Adipocyte (in vitro differentiated cells): ENCODE results near the gene KCNMA1.
A peak's percentile ranks its signal among the peaks of the same experiment; 100 is the strongest.

Experiments used
- DNase-seq: peaks from one replicate; pipeline ENCODE4 v3.0.0-alpha.2; 2015; ENCODE audit warnings: low read depth
- H3K27me3 ChIP-seq: replicated peaks from 2 replicates; pipeline ENCODE4 v1.7.0; 2013; ENCODE audit warnings: mild to moderate bottlenecking, low read length, moderate library complexity; ENCODE audit not compliant: control insufficient read depth, insufficient read depth
- H3K36me3 ChIP-seq: 2 replicates; pipeline ENCODE4 v1.7.0; 2013; ENCODE audit warnings: low read length, mild to moderate bottlenecking, moderate library complexity; ENCODE audit not compliant: control insufficient read depth, insufficient read depth, severe bottlenecking
- H3K4me1 ChIP-seq: 2 replicates; pipeline ENCODE4 v1.7.0; 2013; ENCODE audit warnings: mild to moderate bottlenecking, low read length, moderate library complexity; ENCODE audit not compliant: control insufficient read depth, insufficient read depth
- H3K4me3 ChIP-seq: 2 replicates; pipeline ENCODE4 v1.7.0; 2013; ENCODE audit warnings: mild to moderate bottlenecking, low read length, moderate library complexity
- H3K9ac ChIP-seq: 2 replicates; pipeline ENCODE4 v1.7.0; 2013; ENCODE audit warnings: mild to moderate bottlenecking, low read length, moderate library complexity
- H3K9me3 ChIP-seq: 2 replicates; pipeline ENCODE4 v1.7.0; 2013; ENCODE audit warnings: mild to moderate bottlenecking, low read length, moderate library complexity; ENCODE audit not compliant: control insufficient read depth

Gene KCNMA1

GRCh38 chr10:77602231-77602912 lies 35.2 kb downstream of the KCNMA1 start:
- Histone ChIP-seq H3K9ac (no peak overlapping the region), H3K27me3 (no peaks in the 10 kb centered on the region), H3K36me3 (no peaks in the 10 kb centered on the region), H3K4me3 (no peak overlapping the region), H3K9me3 (no peaks in the 10 kb centered on the region), H3K4me1 (peaks cover 4% of the 10 kb centered on the region)
- peak; percentile 75 for DNase-seq

GRCh38 chr10:77601488-77601887 lies 36.1 kb downstream of the KCNMA1 start:
- no peaks in the 10 kb centered on the region for H3K27me3 ChIP-seq
- no peaks in the 10 kb centered on the region for H3K36me3 ChIP-seq
- H3K4me1 ChIP-seq, result peaks cover 4% of the 10 kb centered on the region
- no peak for DNase-seq
- no peaks in the 10 kb centered on the region for H3K9me3 ChIP-seq
- no peak overlapping the region for H3K4me3 ChIP-seq
- no peak overlapping the region for H3K9ac ChIP-seq

- Histone ChIP-seq H3K4me3 (no peak overlapping the region), H3K4me1 (peaks cover 4% of the 10 kb centered on the region), H3K9me3 (no peaks in the 10 kb centered on the region), H3K27me3 (no peaks in the 10 kb centered on the region), H3K36me3 (no peaks in the 10 kb centered on the region), H3K9ac (no peak overlapping the region)
- no peak for DNase-seq
Measured at GRCh38 chr10:77600640-77601039, 37.0 kb downstream of the KCNMA1 start.

- Histone ChIP-seq H3K27me3 (no peaks in the 10 kb centered on the region), H3K9ac (no peak overlapping the region), H3K4me1 (peaks cover 4% of the 10 kb centered on the region), H3K36me3 (no peaks in the 10 kb centered on the region), H3K4me3 (no peak overlapping the region), H3K9me3 (no peaks in the 10 kb centered on the region)
- DNase-seq, result no peak
Measured at GRCh38 chr10:77599651-77600050, 38.0 kb downstream of the KCNMA1 start.

- no peaks in the 10 kb centered on the region for H3K9me3 ChIP-seq
- H3K4me1 ChIP-seq, result peaks cover 9% of the 10 kb centered on the region
- no peaks in the 10 kb centered on the region for H3K27me3 ChIP-seq
- H3K36me3 ChIP-seq, result no peaks in the 10 kb centered on the region
- H3K4me3 ChIP-seq, result no peak overlapping the region
- no peak for DNase-seq
- H3K9ac ChIP-seq, result no peak overlapping the region
Measured at GRCh38 chr10:77598606-77599005, 39.0 kb downstream of the KCNMA1 start.

GRCh38 chr10:77597560-77597959 lies 40.0 kb downstream of the KCNMA1 start:
- H3K36me3 ChIP-seq, result no peaks in the 10 kb centered on the region
- no peak overlapping the region for H3K4me3 ChIP-seq
- DNase-seq, result no peak
- H3K4me1 ChIP-seq, result peaks cover 19% of the 10 kb centered on the region
- H3K27me3 ChIP-seq, result no peaks in the 10 kb centered on the region
- H3K9ac ChIP-seq, result no peak overlapping the region
- H3K9me3 ChIP-seq, result no peaks in the 10 kb centered on the region

- Histone ChIP-seq H3K4me3 (no peak overlapping the region), H3K9ac (no peak overlapping the region), H3K9me3 (no peaks in the 10 kb centered on the region), H3K36me3 (no peaks in the 10 kb centered on the region), H3K27me3 (no peaks in the 10 kb centered on the region), H3K4me1 (peaks cover 17% of the 10 kb centered on the region)
- no peak for DNase-seq
Measured at GRCh38 chr10:77594471-77594783, 43.2 kb downstream of the KCNMA1 start.

- peaks cover 17% of the 10 kb centered on the region for H3K4me1 ChIP-seq
- H3K36me3 ChIP-seq, result no peaks in the 10 kb centered on the region
- no peak overlapping the region for H3K9ac ChIP-seq
- DNase-seq, result no peak
- H3K27me3 ChIP-seq, result no peaks in the 10 kb centered on the region
- H3K4me3 ChIP-seq, result peak overlapping the region; percentile 22
- no peaks in the 10 kb centered on the region for H3K9me3 ChIP-seq
Measured at GRCh38 chr10:77593771-77594470, 43.7 kb downstream of the KCNMA1 start.

- Histone ChIP-seq H3K9ac (no peak overlapping the region), H3K36me3 (no peaks in the 10 kb centered on the region), H3K4me3 (peak overlapping the region; percentile 22), H3K4me1 (peaks cover 17% of the 10 kb centered on the region), H3K9me3 (no peaks in the 10 kb centered on the region), H3K27me3 (no peaks in the 10 kb centered on the region)
- peak; percentile 88 for DNase-seq
Measured at GRCh38 chr10:77592946-77593636, 44.5 kb downstream of the KCNMA1 start.

- no peaks in the 10 kb centered on the region for H3K36me3 ChIP-seq
- no peaks in the 10 kb centered on the region for H3K27me3 ChIP-seq
- no peak overlapping the region for H3K9ac ChIP-seq
- no peak for DNase-seq
- no peaks in the 10 kb centered on the region for H3K9me3 ChIP-seq
- peaks cover 19% of the 10 kb centered on the region for H3K4me1 ChIP-seq
- no peak overlapping the region for H3K4me3 ChIP-seq
Measured at GRCh38 chr10:77592510-77592909, 45.1 kb downstream of the KCNMA1 start.

- no peaks in the 10 kb centered on the region for H3K36me3 ChIP-seq
- no peaks in the 10 kb centered on the region for H3K9me3 ChIP-seq
- H3K27me3 ChIP-seq, result no peaks in the 10 kb centered on the region
- no peak for DNase-seq
- no peak overlapping the region for H3K9ac ChIP-seq
- peaks cover 30% of the 10 kb centered on the region for H3K4me1 ChIP-seq
- no peak overlapping the region for H3K4me3 ChIP-seq
Measured at GRCh38 chr10:77591238-77591880, 46.2 kb downstream of the KCNMA1 start.
